Kidney epithelial cell (primary cell): Measurements from ENCODE around the gene DPEP1. TPM values are rescaled to one million over a fixed set of nuclear protein-coding genes. Genes with fewer than 3 reads are reported as not detected.

ENCODE experiments used
- DNase-seq: peaks from one replicate; pipeline ENCODE4 v3.0.0-alpha.2; 2010; ENCODE audit warnings: low read depth
- H3K27me3 ChIP-seq: 2 replicates; pipeline ENCODE4 v1.6.0; 2011; ENCODE audit warnings: low read length; ENCODE audit not compliant: control insufficient read depth, insufficient read depth
- H3K36me3 ChIP-seq: 2 replicates; pipeline ENCODE4 v1.5.1; 2011; ENCODE audit warnings: low read length; ENCODE audit not compliant: control insufficient read depth, insufficient read depth
- H3K4me3 ChIP-seq: 2 replicates; pipeline ENCODE4 v1.5.1; 2011; ENCODE audit warnings: low read depth, mild to moderate bottlenecking, control low read depth, low read length
- total RNA-seq: library from RNA; depleted of rRNA; stranded (reverse); fragments of >200 nt; gene quantifications from 2 replicates; pipeline ENCODE4 v1.2.3, GENCODE V29; 2015
- TF ChIP-seq, protein P1 (sequence below): IDR thresholded peaks from 2 replicates; pipeline ENCODE4 v1.5.1; 2011; ENCODE audit warnings: mild to moderate bottlenecking, moderate library complexity, low read length, control low read depth, inconsistent platforms; ENCODE audit not compliant: insufficient read depth, poor library complexity, severe bottlenecking

Gene DPEP1
- total RNA-seq, result 1.2 and 3.1 TPM in 2 replicates

DNA sequence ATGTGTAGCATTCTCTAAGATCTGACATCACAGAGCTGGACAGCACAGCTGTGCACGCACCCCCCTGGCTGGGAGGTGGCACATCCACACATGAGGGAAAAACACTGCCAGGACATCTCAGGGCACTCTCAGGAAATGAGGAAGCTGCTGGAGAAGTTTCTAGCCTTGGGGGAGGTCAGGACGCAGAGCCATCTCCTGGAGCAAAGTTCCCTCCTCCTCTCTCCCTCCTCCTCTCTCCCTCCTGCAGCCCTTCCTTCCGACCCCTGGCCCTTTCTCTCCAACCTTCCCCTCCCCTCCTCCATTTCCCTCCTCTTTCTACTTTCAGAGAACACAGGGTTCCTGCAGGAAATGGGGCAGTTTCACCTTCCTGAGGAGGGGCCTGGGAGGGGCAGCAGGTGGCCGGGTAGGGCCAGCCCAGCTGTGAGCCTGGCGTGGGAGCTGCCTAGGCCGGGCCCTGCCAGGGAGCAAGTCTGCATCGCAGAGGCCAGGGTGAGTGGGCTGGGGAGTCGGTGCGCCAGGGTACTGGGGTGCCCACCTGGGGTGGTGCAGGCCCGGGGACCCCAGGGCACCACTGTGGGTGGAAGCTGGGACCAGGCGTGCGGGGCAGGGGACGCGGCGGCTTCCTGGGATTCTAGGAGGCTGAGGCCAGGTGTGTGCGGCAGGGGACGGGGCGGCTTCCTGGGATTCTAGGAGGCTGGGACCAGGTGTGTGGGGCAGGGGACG is at the start of gene DPEP1:
DPEP1 (plus strand) TSS at position 412 of the 723 bp plus-strand sequence. CDS start 16,769 bp downstream, outside the sequence.
- DNase-seq, result no peak
- no peaks in the 10 kb centered on the region for H3K36me3 ChIP-seq
- peaks cover 12% of the 10 kb centered on the region for H3K27me3 ChIP-seq
- no peak within 1 kb of the TSS for H3K4me3 ChIP-seq
- TF ChIP-seq, protein P1, sequence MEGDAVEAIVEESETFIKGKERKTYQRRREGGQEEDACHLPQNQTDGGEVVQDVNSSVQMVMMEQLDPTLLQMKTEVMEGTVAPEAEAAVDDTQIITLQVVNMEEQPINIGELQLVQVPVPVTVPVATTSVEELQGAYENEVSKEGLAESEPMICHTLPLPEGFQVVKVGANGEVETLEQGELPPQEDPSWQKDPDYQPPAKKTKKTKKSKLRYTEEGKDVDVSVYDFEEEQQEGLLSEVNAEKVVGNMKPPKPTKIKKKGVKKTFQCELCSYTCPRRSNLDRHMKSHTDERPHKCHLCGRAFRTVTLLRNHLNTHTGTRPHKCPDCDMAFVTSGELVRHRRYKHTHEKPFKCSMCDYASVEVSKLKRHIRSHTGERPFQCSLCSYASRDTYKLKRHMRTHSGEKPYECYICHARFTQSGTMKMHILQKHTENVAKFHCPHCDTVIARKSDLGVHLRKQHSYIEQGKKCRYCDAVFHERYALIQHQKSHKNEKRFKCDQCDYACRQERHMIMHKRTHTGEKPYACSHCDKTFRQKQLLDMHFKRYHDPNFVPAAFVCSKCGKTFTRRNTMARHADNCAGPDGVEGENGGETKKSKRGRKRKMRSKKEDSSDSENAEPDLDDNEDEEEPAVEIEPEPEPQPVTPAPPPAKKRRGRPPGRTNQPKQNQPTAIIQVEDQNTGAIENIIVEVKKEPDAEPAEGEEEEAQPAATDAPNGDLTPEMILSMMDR, result no peak

DNA sequence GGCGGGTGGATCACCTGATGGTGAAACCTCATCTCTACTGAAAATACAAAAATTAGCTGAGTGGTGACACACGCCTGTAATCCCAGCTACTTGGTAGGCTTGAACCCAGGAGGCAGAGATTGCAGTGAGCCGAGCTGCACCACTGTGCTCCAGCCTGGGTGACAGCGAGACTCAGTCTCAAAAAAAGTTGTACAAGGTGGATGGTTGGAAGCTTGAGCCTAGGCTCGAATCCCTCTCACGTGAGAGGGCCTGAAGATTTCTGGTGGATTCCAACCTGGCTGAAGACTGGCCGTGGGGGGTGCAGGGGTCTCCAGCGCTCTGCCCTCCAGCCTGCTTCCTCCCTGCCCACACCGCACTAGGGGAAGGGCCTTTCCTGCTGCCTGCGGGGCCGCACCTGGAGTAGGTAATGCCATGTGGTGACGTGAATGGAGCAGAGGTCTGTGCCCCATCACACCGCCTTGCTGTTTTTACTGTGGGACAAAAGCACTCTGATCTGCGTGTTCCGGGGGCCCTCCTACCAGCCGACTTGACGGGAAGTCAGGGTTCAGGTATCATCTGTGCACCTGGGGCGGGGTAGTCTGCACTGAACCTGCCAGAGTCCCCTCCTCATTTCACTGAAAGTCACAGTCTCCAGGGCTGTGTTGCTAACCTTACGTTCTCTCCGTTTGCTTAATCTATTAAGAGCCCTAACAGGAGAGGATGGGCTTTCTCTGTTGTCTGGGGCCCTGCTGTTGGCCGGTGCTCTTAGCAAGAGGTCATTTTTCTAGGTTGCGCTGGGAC is 48.8 kb upstream of the DPEP1 start:
- peaks cover 16% of the 10 kb centered on the region for H3K27me3 ChIP-seq
- peaks cover 8% of the 10 kb centered on the region for H3K36me3 ChIP-seq
- H3K4me3 ChIP-seq, result no peak overlapping the region
- no peak for DNase-seq
- TF ChIP-seq, protein P1, result no peak

DNA sequence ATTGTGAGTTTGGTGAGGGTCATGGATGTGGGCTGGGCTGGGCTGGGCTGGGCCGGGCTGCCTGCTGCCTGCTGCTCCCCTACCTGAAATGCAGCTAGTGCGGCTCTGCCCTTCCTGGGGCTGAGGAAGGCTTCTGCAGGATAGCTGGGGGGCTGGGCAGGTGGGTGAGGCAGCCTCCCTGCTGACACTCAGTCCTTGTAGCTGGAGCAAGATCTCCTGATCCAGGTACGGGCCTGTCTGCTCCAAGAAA is 48.3 kb upstream of the DPEP1 start:
- Histone ChIP-seq H3K4me3 (no peak overlapping the region), H3K27me3 (peaks cover 21% of the 10 kb centered on the region), H3K36me3 (peaks cover 8% of the 10 kb centered on the region)
- TF ChIP-seq, protein P1, result no peak
- DNase-seq, result no peak

DNA sequence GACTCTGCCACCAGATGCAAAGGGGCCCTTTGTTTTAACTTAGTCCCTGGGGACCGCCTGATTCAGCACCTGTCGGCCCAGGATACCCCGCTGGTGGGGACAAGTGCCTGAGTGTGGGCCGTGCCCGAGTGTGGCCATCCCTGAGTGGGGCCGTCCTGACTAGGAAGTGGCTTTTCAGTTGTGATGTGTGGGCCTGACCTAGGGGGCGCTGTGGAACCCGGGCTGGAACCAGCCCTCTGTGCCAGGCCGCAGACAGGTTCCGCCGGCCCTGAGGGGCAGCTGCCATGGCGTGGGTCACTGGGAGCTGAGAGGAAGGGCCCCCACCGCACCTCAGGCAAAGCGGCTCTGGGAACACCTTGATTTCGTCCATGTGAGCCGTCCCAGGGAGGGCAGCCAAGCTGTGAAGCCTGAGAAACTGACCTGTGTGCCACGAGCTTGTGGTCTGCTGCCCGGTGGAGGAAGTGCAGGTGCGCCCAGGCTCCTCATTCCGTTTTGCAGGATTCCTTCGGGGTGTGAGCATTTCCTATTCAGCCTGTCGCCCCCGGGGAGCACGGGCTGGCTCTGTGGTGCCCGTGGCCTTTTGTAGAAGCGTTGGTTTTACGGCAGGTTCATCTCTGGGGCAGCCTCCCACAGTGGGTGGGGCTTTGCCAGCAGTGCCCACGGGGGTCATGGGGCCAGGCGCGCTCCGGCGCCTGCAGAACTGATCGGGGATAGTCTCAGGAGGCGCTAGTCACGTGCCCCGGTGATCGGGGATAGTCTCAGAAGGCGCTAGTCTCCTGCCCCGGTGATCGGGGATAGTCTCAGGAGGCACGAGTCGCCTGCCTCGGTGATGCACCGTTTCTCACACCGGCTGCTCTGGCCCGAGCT is 47.7 kb upstream of the DPEP1 start:
- Histone ChIP-seq H3K36me3 (peaks cover 8% of the 10 kb centered on the region), H3K4me3 (no peak overlapping the region), H3K27me3 (peaks cover 25% of the 10 kb centered on the region)
- DNase-seq, result no peak
- TF ChIP-seq, protein P1, result peak; percentile 78

DNA sequence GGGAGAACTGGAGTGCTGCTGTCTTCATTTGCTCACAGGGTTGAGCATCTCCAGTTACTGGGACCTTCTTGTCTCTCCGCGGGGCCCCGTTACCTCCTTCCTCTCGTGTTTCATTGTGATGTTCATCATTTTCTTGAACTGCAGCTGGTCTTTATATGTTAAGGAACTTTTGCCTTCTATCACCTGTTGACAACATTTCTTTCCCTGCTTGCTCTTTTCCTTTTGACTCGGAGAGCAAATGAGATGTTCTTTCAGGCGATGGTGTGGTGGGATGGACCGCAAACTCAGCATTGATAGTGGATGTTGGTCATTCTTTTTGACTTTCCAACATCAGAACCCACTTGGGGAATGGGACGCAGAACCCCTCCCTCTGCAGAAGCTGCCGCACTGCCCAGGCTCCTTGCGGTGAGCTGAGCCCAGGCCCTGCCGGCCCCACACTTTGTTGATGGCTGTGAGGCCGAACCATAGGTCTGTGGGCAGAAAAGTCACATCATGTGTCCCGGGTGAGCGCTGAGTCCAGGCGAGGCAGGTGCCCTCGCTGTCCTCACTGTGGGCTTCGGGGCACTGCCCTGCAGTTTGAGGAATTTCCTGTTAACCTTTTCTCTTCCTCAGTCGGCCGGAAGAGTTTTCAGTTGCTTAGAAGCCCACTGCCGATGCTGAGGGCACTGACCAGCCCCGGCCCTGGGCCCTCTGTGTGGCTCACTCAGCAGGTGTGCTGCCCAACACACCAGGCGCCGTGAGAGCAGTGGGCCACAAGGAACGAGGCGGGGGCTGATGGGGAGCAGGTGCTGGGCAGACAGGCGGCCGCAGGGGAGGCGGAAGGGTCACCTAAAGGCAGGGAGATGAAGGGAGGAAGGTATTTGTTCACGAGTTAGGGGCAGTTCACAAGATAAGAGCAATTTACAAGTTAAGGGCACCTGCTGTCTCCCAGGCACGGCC is 45.5 kb upstream of the DPEP1 start:
- Histone ChIP-seq H3K4me3 (no peak overlapping the region), H3K27me3 (peaks cover 34% of the 10 kb centered on the region), H3K36me3 (peaks cover 6% of the 10 kb centered on the region)
- TF ChIP-seq, protein P1, result no peak
- no peak for DNase-seq
